SK-N-MC (cell line): ENCODE results near the gene HOTAIR.

Experiments used
- EZH2 ChIP-seq: fragments of 200-600 bp; sonication (generic); IDR thresholded peaks from one replicate; pipeline ENCODE4 v1.6.1; 2017; ENCODE audit warnings: antibody characterized with exemption
- FOXP2 ChIP-seq: optimal IDR thresholded peaks from 2 replicates; pipeline ENCODE3; 2011; ENCODE audit warnings: mild to moderate bottlenecking, moderate library complexity; ENCODE audit not compliant: insufficient read depth; ENCODE audit errors: extremely low read length, control extremely low read depth
- POLR2AphosphoS5 ChIP-seq: IDR thresholded peaks from 2 replicates; pipeline ENCODE4 v1.6.1; 2012; ENCODE audit warnings: mild to moderate bottlenecking, low read depth, low read length, borderline replicate concordance

DNA sequence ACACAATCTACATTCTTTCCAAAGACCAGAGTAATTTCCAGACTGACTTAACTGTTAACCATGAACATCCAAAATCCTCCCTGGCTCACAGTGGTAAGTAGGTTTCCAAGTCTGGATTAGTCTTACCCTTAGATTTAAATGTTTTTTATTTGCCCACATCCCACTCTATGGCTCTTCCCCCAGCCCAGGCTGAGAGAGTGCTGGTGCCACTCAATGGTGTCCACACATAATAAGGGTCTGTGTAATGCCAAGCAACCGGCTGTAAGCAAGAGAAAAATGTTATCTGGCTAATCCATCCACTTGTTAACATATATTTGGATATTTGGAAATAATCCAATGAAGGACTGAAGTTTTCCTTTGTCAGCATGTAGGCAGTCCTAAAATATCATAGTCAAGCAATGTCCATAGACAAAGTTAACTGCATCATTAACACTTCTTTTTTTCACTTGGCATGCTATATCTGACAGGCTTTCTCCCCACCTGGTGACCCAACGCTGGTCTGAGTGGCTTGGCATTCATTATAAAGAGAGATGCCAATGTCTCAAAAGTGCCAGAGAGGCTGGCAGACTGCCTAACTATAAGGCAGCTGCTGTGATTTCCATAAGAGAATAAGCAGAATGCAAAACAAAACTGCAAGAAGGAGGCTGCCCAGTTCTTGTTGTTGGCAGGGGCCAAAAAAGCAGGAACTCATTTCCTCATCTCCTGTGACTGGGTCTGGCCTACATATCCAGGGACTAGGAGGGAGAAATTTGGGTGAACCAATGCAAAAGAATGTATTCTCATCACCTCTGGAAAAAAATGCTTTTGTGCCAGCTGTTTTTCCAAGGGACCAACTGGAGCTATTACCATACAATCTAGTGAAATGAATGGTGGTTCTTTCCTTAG lies 50.0 kb downstream of the HOTAIR start:
- no peak for TF ChIP-seq POLR2AphosphoS5
- no peak for TF ChIP-seq EZH2
- no peak for TF ChIP-seq FOXP2
